HG02981 (cell line): ENCODE measurements around the gene ADRM1.

Source experiments
- ATAC-seq: cut with Tn5 transposase; IDR thresholded peaks from one replicate; pipeline ENCODE4 v1.9.1; 2021; ENCODE audit warnings: mild to moderate bottlenecking, moderate library complexity; ENCODE audit not compliant: unreplicated experiment

The ADRM1 gene

GRCh38 chr20:62296724-62297448, 5.9 kb upstream of the ADRM1 start:
- ATAC-seq: no peak

GRCh38 chr20:62297449-62298227, 5.2 kb upstream of the ADRM1 start:
- ATAC-seq: no peak

- no peak for ATAC-seq
These were observed 4.1 kb upstream of the ADRM1 start for GRCh38 chr20:62298577-62299249.

GRCh38 chr20:62299666-62300236, 3.0 kb upstream of the ADRM1 start:
- no peak for ATAC-seq

GRCh38 chr20:62300319-62300718, 2.5 kb upstream of the ADRM1 start:
- ATAC-seq: no peak

- no peak for ATAC-seq
These were observed 1.6 kb upstream of the ADRM1 start for GRCh38 chr20:62301111-62301668.

GRCh38 chr20:62301773-62302340, 940 bp upstream of the ADRM1 start:
- ATAC-seq: peak; percentile 30

- ATAC-seq: no peak
These were observed 204 bp downstream of the ADRM1 start for GRCh38 chr20:62303062-62303339.

- peak; percentile 5 for ATAC-seq
These were observed 786 bp downstream of the ADRM1 start for GRCh38 chr20:62303340-62304226.

GRCh38 chr20:62304331-62305148, 1.7 kb downstream of the ADRM1 start:
- no peak for ATAC-seq

- no peak for ATAC-seq
These were observed 2.5 kb downstream of the ADRM1 start for GRCh38 chr20:62305149-62305764.

- no peak for ATAC-seq
These were observed 3.1 kb downstream of the ADRM1 start for GRCh38 chr20:62305765-62306413.

GRCh38 chr20:62306414-62307187, 3.8 kb downstream of the ADRM1 start:
- no peak for ATAC-seq

- no peak for ATAC-seq
These were observed 4.7 kb downstream of the ADRM1 start for GRCh38 chr20:62307226-62308101.

GRCh38 chr20:62308102-62308822, 5.5 kb downstream of the ADRM1 start:
- ATAC-seq: no peak
